Chondrocyte (in vitro differentiated cells): Measurements from ENCODE around the gene PRSS50. TPM values are rescaled to one million over a fixed set of nuclear protein-coding genes. Genes with fewer than 3 reads are reported as not detected.
A peak's percentile ranks its signal among the peaks of the same experiment; 100 is the strongest.

Experiments used
- DNase-seq: peaks from one replicate; pipeline ENCODE4 v3.0.0; 2021; ENCODE audit warnings: mixed read lengths, low spot score
- H3K27ac Mint-ChIP-seq: one replicate; pipeline ENCODE4 v1.8.0; 2021; ENCODE audit warnings: mild to moderate bottlenecking, moderate library complexity, mixed read lengths; ENCODE audit not compliant: unreplicated experiment
- H3K27me3 Mint-ChIP-seq: 2 replicates; pipeline ENCODE4 v1.8.0; 2021; ENCODE audit warnings: low read depth, mixed read lengths
- H3K36me3 Mint-ChIP-seq: 2 replicates; pipeline ENCODE4 v1.8.0; 2021; ENCODE audit warnings: low read depth, mixed read lengths
- H3K4me1 Mint-ChIP-seq: 2 replicates; pipeline ENCODE4 v1.8.0; 2021; ENCODE audit warnings: low read depth, mild to moderate bottlenecking, mixed read lengths
- H3K4me3 Mint-ChIP-seq: one replicate; pipeline ENCODE4 v1.8.0; 2021; ENCODE audit warnings: mild to moderate bottlenecking, moderate library complexity, mixed read lengths; ENCODE audit not compliant: unreplicated experiment
- H3K9me3 Mint-ChIP-seq: 2 replicates; pipeline ENCODE4 v1.8.0; 2021; ENCODE audit warnings: low read depth, mixed read lengths
- CTCF ChIP-seq: fragments of 200-600 bp; sonication (generic); IDR thresholded peaks from 2 replicates; pipeline ENCODE4 v1.5.0; 2021; ENCODE audit warnings: antibody characterized with exemption, mild to moderate bottlenecking, moderate library complexity
- total RNA-seq: library from RNA; stranded (reverse); gene quantifications from 3 replicates; pipeline ENCODE4 v1.2.1, GENCODE V29; 2021

PRSS50 gene
- total RNA-seq, 1 donor from 2014 or later, result not detected

DNA sequence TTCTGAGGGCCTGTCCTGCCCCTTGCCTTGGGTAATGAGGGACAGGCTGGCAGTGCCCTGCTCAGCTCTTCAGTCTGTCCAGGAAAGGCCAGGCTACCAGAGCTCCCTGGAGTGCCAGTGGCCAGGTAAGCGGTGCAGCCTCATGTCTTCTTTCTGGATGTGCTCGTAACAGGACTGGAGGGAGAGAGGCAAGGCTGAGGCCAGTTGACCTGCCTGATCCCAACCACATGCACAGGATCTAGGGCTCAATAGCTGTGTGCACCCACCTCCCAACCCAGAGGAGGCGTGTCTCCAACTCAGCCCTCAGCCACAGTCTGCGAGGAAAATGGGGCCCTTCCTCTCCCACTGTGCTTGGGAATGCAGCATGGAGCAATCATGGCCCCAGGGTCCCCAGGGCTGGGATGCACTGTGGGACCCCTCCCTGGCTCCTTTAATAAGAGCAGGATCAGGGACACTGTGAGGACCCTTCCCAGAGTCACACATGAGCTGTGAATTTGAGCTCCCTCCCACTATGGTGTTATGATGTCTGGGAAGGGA is 46.7 kb downstream of the PRSS50 start:
- H3K27me3 Mint-ChIP-seq, result no peaks in the 10 kb centered on the region
- no peaks in the 10 kb centered on the region for H3K9me3 Mint-ChIP-seq
- H3K4me3 Mint-ChIP-seq, result no peak overlapping the region
- peaks cover 2% of the 10 kb centered on the region for H3K36me3 Mint-ChIP-seq
- no peak overlapping the region for H3K27ac Mint-ChIP-seq
- H3K4me1 Mint-ChIP-seq, result no peaks in the 10 kb centered on the region
- no peak for TF ChIP-seq CTCF
- no peak for DNase-seq

GRCh38 chr3:46670000-46670890 is 47.4 kb downstream of the PRSS50 start:
- H3K4me1 Mint-ChIP-seq, result no peaks in the 10 kb centered on the region
- no peak overlapping the region for H3K4me3 Mint-ChIP-seq
- peaks cover 2% of the 10 kb centered on the region for H3K36me3 Mint-ChIP-seq
- no peaks in the 10 kb centered on the region for H3K27me3 Mint-ChIP-seq
- DNase-seq, result peak; percentile 56
- H3K27ac Mint-ChIP-seq, result no peak overlapping the region
- H3K9me3 Mint-ChIP-seq, result no peaks in the 10 kb centered on the region
- TF ChIP-seq CTCF, result no peak

DNA sequence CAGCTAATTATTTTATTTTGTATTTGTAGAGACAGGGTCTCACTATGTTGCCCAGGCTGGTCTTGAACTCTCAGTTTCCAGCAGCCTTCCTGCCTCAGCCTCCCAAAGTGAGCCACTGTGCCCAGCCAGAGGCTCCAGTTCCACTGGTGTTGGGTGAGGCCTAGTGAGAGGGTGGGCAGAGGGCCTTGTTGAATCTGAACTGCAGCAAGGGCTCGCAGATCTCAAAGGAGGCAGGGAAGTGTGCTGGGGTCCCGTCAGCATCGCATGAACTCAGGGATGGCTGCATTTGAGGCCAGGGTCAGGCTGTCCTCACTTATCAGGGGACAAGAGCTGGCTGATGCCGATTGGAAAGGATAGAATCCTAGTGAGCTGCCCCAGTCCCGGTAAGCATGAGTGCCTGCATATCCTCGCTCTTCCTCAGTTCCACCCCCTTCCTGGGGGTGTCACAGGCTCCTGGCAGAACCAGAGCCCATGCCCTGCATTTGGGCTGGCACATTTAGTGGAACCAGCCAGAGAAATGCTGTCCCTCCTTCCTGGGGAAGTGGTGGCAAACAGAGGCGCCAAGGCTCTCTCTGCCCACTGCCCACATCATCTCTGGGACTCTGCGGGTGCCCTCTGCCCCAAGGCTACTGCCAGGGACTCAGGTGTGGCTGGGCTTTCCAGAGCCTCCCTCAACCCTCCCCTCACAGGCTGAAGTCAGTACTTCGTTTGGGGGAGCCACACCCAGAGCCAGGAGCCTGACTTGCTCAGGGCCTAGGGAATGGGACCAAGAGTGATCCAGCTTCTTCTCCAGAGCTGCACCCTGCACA is 48.3 kb downstream of the PRSS50 start:
- no peak for TF ChIP-seq CTCF
- H3K27ac Mint-ChIP-seq, result no peak overlapping the region
- peaks cover 2% of the 10 kb centered on the region for H3K36me3 Mint-ChIP-seq
- no peaks in the 10 kb centered on the region for H3K9me3 Mint-ChIP-seq
- H3K27me3 Mint-ChIP-seq, result no peaks in the 10 kb centered on the region
- DNase-seq, result peak; percentile 46
- no peaks in the 10 kb centered on the region for H3K4me1 Mint-ChIP-seq
- no peak overlapping the region for H3K4me3 Mint-ChIP-seq

GRCh38 chr3:46668591-46668990 is 49.1 kb downstream of the PRSS50 start:
- no peak overlapping the region for H3K27ac Mint-ChIP-seq

More at GRCh38 chr3:46668591-46668990, 49.1 kb downstream of the PRSS50 start:
- H3K4me1 Mint-ChIP-seq, result no peaks in the 10 kb centered on the region
- H3K27me3 Mint-ChIP-seq, result no peaks in the 10 kb centered on the region
- TF ChIP-seq CTCF, result no peak
- DNase-seq, result peak; percentile 70
- H3K9me3 Mint-ChIP-seq, result no peaks in the 10 kb centered on the region
- peaks cover under 1% of the 10 kb centered on the region for H3K36me3 Mint-ChIP-seq
- no peak overlapping the region for H3K4me3 Mint-ChIP-seq
